B cell (primary cell): ENCODE measurements around the gene MAD1L1. TPM values are rescaled to one million over a fixed set of nuclear protein-coding genes. Genes with fewer than 3 reads are reported as not detected.

ENCODE experiments used
- ATAC-seq: fragments of 200-7000 bp; cut with Tn5 transposase; one replicate; pipeline ENCODE4 v1.10.0; 2021; ENCODE audit warnings: low read depth, mild to moderate bottlenecking, moderate number of reproducible peaks, moderate library complexity
- CTCF ChIA-PET: fragments of 350-600 bp; sonication (Branson Sonifier 250); formaldehyde crosslinking; loops from one replicate; lab custom pipeline; 2021; ENCODE audit warnings: antibody characterized with exemption, inconsistent platforms; lab: Charles Lee
- POLR2A ChIA-PET: fragments of 350-600 bp; sonication (Branson Sonifier 250); formaldehyde crosslinking; loops from one replicate; lab custom pipeline; 2021; ENCODE audit warnings: antibody characterized with exemption; lab: Charles Lee
- DNase-seq: peaks from one replicate; pipeline ENCODE4 v3.0.0; 2013
- H2AFZ ChIP-seq: 2 replicates; pipeline ENCODE4 v1.6.1; 2012; ENCODE audit warnings: mild to moderate bottlenecking, low read depth, low read length; ENCODE audit not compliant: insufficient read depth, poor library complexity, severe bottlenecking
- H3K27ac ChIP-seq, 2 donors: 1 replicate in 1 of 2; 2 replicates in 1 of 2; pipeline ENCODE4 v1.5.1; 2012 to 2013; ENCODE audit warnings: low read length in 2 of 2, mild to moderate bottlenecking in 2 of 2, moderate library complexity in 1 of 2
- H3K27me3 ChIP-seq, 4 experiments: fragments of 200-600 bp in 1 of 4; sonication (generic) in 1 of 4; replicated peaks in 1 of 4; 1 replicate in 2 of 4; 2 replicates in 2 of 4; pipeline versions ENCODE4 v1.6.1 to v1.7.0; 2013 to 2016; ENCODE audit warnings: low read length in 3 of 4, mild to moderate bottlenecking in 2 of 4, mixed read lengths in 1 of 4, moderate library complexity in 1 of 4; ENCODE audit not compliant: insufficient read depth in 4 of 4, control insufficient read depth in 3 of 4; ENCODE audit errors: control extremely low read depth in 1 of 4
- H3K36me3 ChIP-seq, 2 experiments: replicated peaks in 1 of 2; 1 replicate in 1 of 2; 2 replicates in 1 of 2; pipeline versions ENCODE4 v1.6.1 to v1.7.1; 2013; ENCODE audit warnings: low read length in 1 of 2; ENCODE audit not compliant: insufficient read depth in 2 of 2, control insufficient read depth in 1 of 2; ENCODE audit errors: control extremely low read depth in 1 of 2, extremely low read depth in 1 of 2
- H3K4me1 ChIP-seq, 2 donors: fragments of 200-600 bp in 1 of 2; sonication (generic) in 1 of 2; 1 replicate in 1 of 2; 2 replicates in 1 of 2; pipeline versions ENCODE4 v1.5.1 to v1.6.1; 2013 to 2017; ENCODE audit warnings: low read length in 2 of 2; ENCODE audit not compliant: control insufficient read depth in 2 of 2, insufficient read depth in 2 of 2
- H3K4me2 ChIP-seq: replicated peaks from 2 replicates; pipeline ENCODE3; 2012; ENCODE audit warnings: mild to moderate bottlenecking, low read depth, low read length; ENCODE audit not compliant: poor library complexity, severe bottlenecking
- H3K4me3 ChIP-seq, 5 experiments: fragments of 200-600 bp in 1 of 5; sonication (generic) in 1 of 5; 1 replicate in 3 of 5; 2 replicates in 2 of 5; pipeline versions ENCODE4 v1.5.1 to v1.7.0; 2011 to 2016; ENCODE audit warnings: low read length in 4 of 5, mild to moderate bottlenecking in 4 of 5, low read depth in 2 of 5, control low read depth in 1 of 5, moderate library complexity in 1 of 5; ENCODE audit not compliant: insufficient read depth in 1 of 5; ENCODE audit errors: control extremely low read depth in 1 of 5, extremely low read depth in 1 of 5
- H3K79me2 ChIP-seq: fragments of 200-600 bp; sonication (generic); one replicate; pipeline ENCODE4 v1.6.0; 2016; ENCODE audit warnings: low read length; ENCODE audit not compliant: control insufficient read depth, insufficient read depth
- H3K9ac ChIP-seq: fragments of 200-600 bp; sonication (generic); 2 replicates; pipeline ENCODE4 v1.6.1; 2017; ENCODE audit warnings: mild to moderate bottlenecking, low read length, moderate library complexity
- H3K9me3 ChIP-seq, 3 donors: one replicate each; pipeline versions ENCODE4 v1.6.1 to v1.7.1; 2013; ENCODE audit warnings: low read length in 2 of 3; ENCODE audit not compliant: control insufficient read depth in 2 of 3, insufficient read depth in 1 of 3; ENCODE audit errors: control extremely low read depth in 1 of 3
- H4K20me1 ChIP-seq: 2 replicates; pipeline ENCODE4 v1.6.0; 2012; ENCODE audit warnings: mild to moderate bottlenecking, low read length; ENCODE audit not compliant: insufficient read depth, control insufficient read depth, poor library complexity, severe bottlenecking
- H3K27ac Mint-ChIP-seq: one replicate; pipeline ENCODE4 v1.8.0; 2021; ENCODE audit warnings: mixed read lengths
- H3K27me3 Mint-ChIP-seq: one replicate; pipeline ENCODE4 v1.8.0; 2021; ENCODE audit warnings: mixed read lengths
- H3K4me1 Mint-ChIP-seq: one replicate; pipeline ENCODE4 v1.8.0; 2021; ENCODE audit warnings: mixed read lengths
- H3K4me3 Mint-ChIP-seq: one replicate; pipeline ENCODE4 v1.8.0; 2021; ENCODE audit warnings: mixed read lengths
- H3K9me3 Mint-ChIP-seq: one replicate; pipeline ENCODE4 v1.8.0; 2022; ENCODE audit warnings: mixed read lengths; ENCODE audit not compliant: insufficient read depth
- CTCF ChIP-seq: fragments of 200-600 bp; IDR thresholded peaks from one replicate; pipeline ENCODE4 v1.8.0; 2022; ENCODE audit warnings: antibody characterized with exemption, mild to moderate bottlenecking
- EZH2 ChIP-seq: IDR thresholded peaks from 2 replicates; pipeline ENCODE4 v1.6.1; 2012; ENCODE audit warnings: borderline replicate concordance, low read depth, mild to moderate bottlenecking, moderate library complexity, low read length; ENCODE audit not compliant: insufficient read depth, poor library complexity, severe bottlenecking
- WGBS: methylation state at CpG from one replicate; pipeline ENCODE4 v1.1.5; 2013; ENCODE audit warnings: missing lambda C conversion rate; ENCODE audit not compliant: insufficient coverage; 5-methylcytosine and 5-hydroxymethylcytosine counted together
- intact Hi-C: fragments of 100-400 bp; cut with micrococcal nuclease; formaldehyde crosslinking; loops from one replicate; pipeline ENCODE4 v1.10.0; 2022
- polyA plus RNA-seq: library from polyadenylated mRNA; depleted of rRNA; stranded (reverse); fragments of >200 nt; gene quantifications from 2 replicates; pipeline ENCODE4 v1.2.3, GENCODE V29; 2012
- total RNA-seq, 2 donors: library from RNA; stranded (reverse); fragments of 120-200 nt in 1 of 2; gene quantifications; 1 replicate in 1 of 2; 2 replicates in 1 of 2; pipeline versions ENCODE4 v1.2.3 to v1.2.4, GENCODE V29; 2013 to 2022

The MAD1L1 gene
- total and polyA plus RNA-seq, 2 donors (not counting 1 experiment from before 2014, with no cell fraction given): 86.7 to 110 TPM

GRCh38 chr7:2014391-2015241 lies 218.1 kb downstream of the MAD1L1 start:
- TF ChIP-seq EZH2 (no peak), CTCF (no peak)
- H3K9ac ChIP-seq: no peak overlapping the region

More at GRCh38 chr7:2014391-2015241, 218.1 kb downstream of the MAD1L1 start:
- 98% methylated on average over 45 of the region's 47 CpGs for WGBS
- DNase-seq: no peak
- Histone ChIP-seq H2AFZ (no peak overlapping the region), H3K9me3 (no peaks in the 10 kb centered on the region), H3K4me2 (no peak overlapping the region), H3K79me2 (no peaks in the 10 kb centered on the region), H3K4me1 (peaks cover 13 to 16% of the 10 kb centered on the region in 2 donors), H4K20me1 (no peaks in the 10 kb centered on the region), H3K36me3 (peaks cover 0 to 3% of the 10 kb centered on the region in 2 experiments), H3K4me3 (no peak overlapping the region), H3K27me3 (no peaks in the 10 kb centered on the region), H3K27ac (no peak overlapping the region)
- H3K27ac Mint-ChIP-seq: no peak overlapping the region
- peaks cover 21% of the 10 kb centered on the region for H3K4me1 Mint-ChIP-seq
- H3K4me3 Mint-ChIP-seq: no peak overlapping the region
- no peak for ATAC-seq
- intact Hi-C loops: loop anchor here (5.0 kb wide), 1 partner anchor 88 kb away; no protein-coding TSS in a partner anchor
- ChIA-PET POLR2A (no interaction called here), CTCF (no interaction called here)
- no peaks in the 10 kb centered on the region for H3K9me3 Mint-ChIP-seq
- H3K27me3 Mint-ChIP-seq: no peaks in the 10 kb centered on the region
